ENCODE measurements around the gene KIF26B.

Gene KIF26B

GRCh38 chr1:245173446-245174211 is 18.8 kb downstream of the KIF26B start:
- no peak for DNase-seq

GRCh38 chr1:245177071-245177900 is 22.5 kb downstream of the KIF26B start:
- DNase-seq: no peak

- DNase-seq: no peak
These were observed 24.9 kb downstream of the KIF26B start for GRCh38 chr1:245179706-245180105.

- DNase-seq: no peak
These were observed 25.8 kb downstream of the KIF26B start for GRCh38 chr1:245180496-245181157.

GRCh38 chr1:245181158-245181517 is 26.4 kb downstream of the KIF26B start:
- no peak for DNase-seq

- DNase-seq: no peak
These were observed 27.2 kb downstream of the KIF26B start for GRCh38 chr1:245182028-245182427.

- DNase-seq: no peak
These were observed 28.6 kb downstream of the KIF26B start for GRCh38 chr1:245183429-245183828.

- DNase-seq: no peak
These were observed 30.0 kb downstream of the KIF26B start for GRCh38 chr1:245184779-245185178.

- DNase-seq: no peak
These were observed 33.6 kb downstream of the KIF26B start for GRCh38 chr1:245188403-245188802.

GRCh38 chr1:245195398-245195797 is 40.6 kb downstream of the KIF26B start:
- no peak for DNase-seq

- DNase-seq: no peak
These were observed 42.3 kb downstream of the KIF26B start for GRCh38 chr1:245197121-245197520.

- DNase-seq: no peak
These were observed 43.2 kb downstream of the KIF26B start for GRCh38 chr1:245197911-245198379.

- no peak for DNase-seq
These were observed 44.1 kb downstream of the KIF26B start for GRCh38 chr1:245198748-245199516.

- DNase-seq: no peak
These were observed 45.4 kb downstream of the KIF26B start for GRCh38 chr1:245200146-245200545.

GRCh38 chr1:245201201-245201600 is 46.4 kb downstream of the KIF26B start:
- DNase-seq: no peak

- no peak for DNase-seq
These were observed 47.0 kb downstream of the KIF26B start for GRCh38 chr1:245201827-245202226.

GRCh38 chr1:245205396-245205795 is 50.6 kb downstream of the KIF26B start:
- no peak for DNase-seq

GRCh38 chr1:245205864-245206263 is 51.1 kb downstream of the KIF26B start:
- no peak for DNase-seq

- no peak for DNase-seq
These were observed 52.4 kb downstream of the KIF26B start for GRCh38 chr1:245207056-245207638.

- DNase-seq: no peak
These were observed 53.0 kb downstream of the KIF26B start for GRCh38 chr1:245207801-245208200.

GRCh38 chr1:245209658-245210435 is 55.1 kb downstream of the KIF26B start:
- no peak for DNase-seq
